Smooth muscle cell (in vitro differentiated cells): ENCODE results near the gene RAB11FIP4. TPM values are rescaled to one million over a fixed set of nuclear protein-coding genes. Genes with fewer than 3 reads are reported as not detected.

Experiments used
- DNase-seq: peaks from one replicate; lab custom pipeline; 2025; ENCODE audit not compliant: unreplicated experiment; lab: John Stamatoyannopoulos, UW
- H2AFZ ChIP-seq: fragments of 200-600 bp; sonication (generic); 2 replicates; pipeline ENCODE4 v1.6.0; 2016; ENCODE audit warnings: antibody characterized with exemption, low read depth, mild to moderate bottlenecking
- H3F3A ChIP-seq: fragments of 200-600 bp; sonication (generic); 2 replicates; pipeline ENCODE4 v1.6.0; 2017; ENCODE audit warnings: antibody characterized with exemption, low read depth
- H3K27ac ChIP-seq: fragments of 200-600 bp; sonication (generic); 2 replicates; pipeline ENCODE4 v1.5.1; 2016; ENCODE audit warnings: low read depth, mild to moderate bottlenecking
- H3K27me3 ChIP-seq: fragments of 200-600 bp; sonication (generic); 2 replicates; pipeline ENCODE4 v1.6.1; 2016; ENCODE audit warnings: low read depth, mild to moderate bottlenecking
- H3K36me3 ChIP-seq: fragments of 200-600 bp; sonication (generic); 2 replicates; pipeline ENCODE4 v1.5.1; 2016; ENCODE audit warnings: low read depth
- H3K4me1 ChIP-seq: fragments of 200-600 bp; sonication (generic); 2 replicates; pipeline ENCODE4 v1.5.1; 2016; ENCODE audit warnings: low read depth
- H3K4me2 ChIP-seq: fragments of 200-600 bp; sonication (generic); 2 replicates; pipeline ENCODE4 v1.6.0; 2016; ENCODE audit warnings: mild to moderate bottlenecking
- H3K4me3 ChIP-seq: fragments of 200-600 bp; sonication (generic); 2 replicates; pipeline ENCODE4 v1.5.1; 2016; ENCODE audit warnings: mild to moderate bottlenecking
- H3K79me2 ChIP-seq: fragments of 200-600 bp; sonication (generic); 2 replicates; pipeline ENCODE4 v1.6.0; 2016; ENCODE audit warnings: low read depth, mild to moderate bottlenecking
- H3K9ac ChIP-seq: fragments of 200-600 bp; sonication (generic); 2 replicates; pipeline ENCODE4 v1.6.0; 2016; ENCODE audit warnings: low read depth
- H3K9me3 ChIP-seq: fragments of 200-600 bp; sonication (generic); replicated peaks from 2 replicates; pipeline ENCODE4 v1.5.1; 2016; ENCODE audit warnings: low read depth
- H4K20me1 ChIP-seq: fragments of 200-600 bp; sonication (generic); 2 replicates; pipeline ENCODE4 v1.6.0; 2016; ENCODE audit warnings: low read depth
- CTCF ChIP-seq: fragments of 200-600 bp; sonication (generic); IDR thresholded peaks from 2 replicates; pipeline ENCODE4 v1.5.1; 2017; ENCODE audit warnings: borderline replicate concordance, mild to moderate bottlenecking, antibody characterized with exemption; ENCODE audit not compliant: insufficient read depth, poor library complexity, severe bottlenecking
- WGBS: methylation state at CpG from one replicate; pipeline ENCODE4 v1.1.7; 2016; ENCODE audit warnings: low lambda C conversion rate; 5-methylcytosine and 5-hydroxymethylcytosine counted together
- polyA plus RNA-seq: library from polyadenylated mRNA; unstranded; fragments of >200 nt; fragmentation: Nextera tagmentation; extraction: Ambion mirVana; gene quantifications from 2 replicates; pipeline ENCODE4 v1.2.1, GENCODE V29; 2016
- total RNA-seq: library from RNA; depleted of rRNA; stranded (reverse); fragments of >200 nt; gene quantifications from 2 replicates; pipeline ENCODE4 v1.2.3, GENCODE V29; 2014

RAB11FIP4 gene
- total and polyA plus RNA-seq, 2 experiments from 2014 or later, result 0.42 to 2.9 TPM

- peak overlapping the region; percentile 15 for H3K27ac ChIP-seq
- H3K4me2 ChIP-seq, result no peak overlapping the region
- no peak for DNase-seq
- peaks cover 19% of the 10 kb centered on the region for H3F3A ChIP-seq
- peaks cover under 1% of the 10 kb centered on the region for H3K4me1 ChIP-seq
- no peak overlapping the region for H3K9ac ChIP-seq
- H3K79me2 ChIP-seq, result peaks cover 96% of the 10 kb centered on the region
- no peak overlapping the region for H2AFZ ChIP-seq
- H3K4me3 ChIP-seq, result no peak overlapping the region
- peaks cover 95% of the 10 kb centered on the region for H4K20me1 ChIP-seq
- no peak for TF ChIP-seq CTCF
- H3K36me3 ChIP-seq, result no peaks in the 10 kb centered on the region
- H3K9me3 ChIP-seq, result no peaks in the 10 kb centered on the region
- 75% methylated on average over 6 of the region's 6 CpGs for WGBS
- no peaks in the 10 kb centered on the region for H3K27me3 ChIP-seq
Observed at GRCh38 chr17:31573861-31574260, 182.4 kb downstream of the RAB11FIP4 start.

GRCh38 chr17:31574458-31574857 is 183.0 kb downstream of the RAB11FIP4 start:
- no peak overlapping the region for H2AFZ ChIP-seq
- H3F3A ChIP-seq, result peaks cover 19% of the 10 kb centered on the region
- H3K4me2 ChIP-seq, result no peak overlapping the region
- H3K9ac ChIP-seq, result no peak overlapping the region
- H3K9me3 ChIP-seq, result no peaks in the 10 kb centered on the region
- H4K20me1 ChIP-seq, result peaks cover 95% of the 10 kb centered on the region
- no peak overlapping the region for H3K4me3 ChIP-seq
- no peak for DNase-seq
- H3K36me3 ChIP-seq, result no peaks in the 10 kb centered on the region
- peak overlapping the region; percentile 15 for H3K27ac ChIP-seq
- peaks cover 7% of the 10 kb centered on the region for H3K4me1 ChIP-seq
- no peak for TF ChIP-seq CTCF
- no peaks in the 10 kb centered on the region for H3K27me3 ChIP-seq
- peaks cover 96% of the 10 kb centered on the region for H3K79me2 ChIP-seq
- 97% methylated on average over 10 of the region's 10 CpGs for WGBS

- H3K79me2 ChIP-seq, result peaks cover 92% of the 10 kb centered on the region
- H3F3A ChIP-seq, result peaks cover 14% of the 10 kb centered on the region
- TF ChIP-seq CTCF, result no peak
- H2AFZ ChIP-seq, result no peak overlapping the region
- H3K9me3 ChIP-seq, result no peaks in the 10 kb centered on the region
- H3K36me3 ChIP-seq, result no peaks in the 10 kb centered on the region
- H3K27ac ChIP-seq, result no peak overlapping the region
- no peaks in the 10 kb centered on the region for H3K27me3 ChIP-seq
- peaks cover 94% of the 10 kb centered on the region for H4K20me1 ChIP-seq
- no peak overlapping the region for H3K4me2 ChIP-seq
- no peak for DNase-seq
- WGBS, result 96% methylated on average over 13 of the region's 13 CpGs
- H3K9ac ChIP-seq, result no peak overlapping the region
- peaks cover 7% of the 10 kb centered on the region for H3K4me1 ChIP-seq
- H3K4me3 ChIP-seq, result no peak overlapping the region
Observed at GRCh38 chr17:31575043-31575442, 183.6 kb downstream of the RAB11FIP4 start.

GRCh38 chr17:31579265-31579664 is 187.8 kb downstream of the RAB11FIP4 start:
- H3F3A ChIP-seq, result peaks cover 4% of the 10 kb centered on the region
- H3K4me3 ChIP-seq, result no peak overlapping the region
- H3K9ac ChIP-seq, result no peak overlapping the region
- peaks cover 7% of the 10 kb centered on the region for H3K4me1 ChIP-seq
- H3K9me3 ChIP-seq, result no peaks in the 10 kb centered on the region
- no peaks in the 10 kb centered on the region for H3K27me3 ChIP-seq
- no peak for TF ChIP-seq CTCF
- peaks cover 64% of the 10 kb centered on the region for H4K20me1 ChIP-seq
- DNase-seq, result no peak
- peaks cover 69% of the 10 kb centered on the region for H3K79me2 ChIP-seq
- H3K36me3 ChIP-seq, result no peaks in the 10 kb centered on the region
- WGBS, result 47% methylated on average over 4 of the region's 4 CpGs
- H2AFZ ChIP-seq, result no peak overlapping the region
- peak overlapping the region; percentile 54 for H3K4me2 ChIP-seq
- peak overlapping the region; percentile 90 for H3K27ac ChIP-seq
